ENCODE results near the gene SELENOI.

Gene SELENOI

GRCh38 chr2:26298638-26299393 lies 47.1 kb upstream of the SELENOI start:
- Histone ChIP-seq H2AK5ac (ENCODE audit: low read length, severe bottlenecking) (peak overlapping the region; percentile 67), H3K9ac (ENCODE audit: low read length) (peak overlapping the region; percentile 90), H3K9me3 (ENCODE audit: control insufficient read depth, low read length) (no peaks in the 10 kb centered on the region), H3K4ac (ENCODE audit: low read depth in 1 of 2, low read length in 2 of 2) (peak overlapping the region; percentile 71 to 79), H3K27ac (ENCODE audit: low read length, poor library complexity, severe bottlenecking) (peak overlapping the region; percentile 78), H3K79me1 (replicated peaks; ENCODE audit: low read length, poor library complexity, severe bottlenecking) (peaks cover 3% of the 10 kb centered on the region), H3K23ac (ENCODE audit: low read length in 2 of 2) (peak overlapping the region in 1 of 2 experiments; percentile 77), H3K4me1 (ENCODE audit: control insufficient read depth, insufficient read depth, low read depth, low read length) (peaks cover 14% of the 10 kb centered on the region), H3K36me3 (ENCODE audit: control insufficient read depth in 1 of 2, insufficient read depth in 2 of 2, low read depth in 1 of 2, low read length in 2 of 2) (no peaks in the 10 kb centered on the region), H4K91ac (ENCODE audit: low read length) (peak overlapping the region; percentile 88), H2AFZ (ENCODE audit: low read depth, low read length) (peak overlapping the region; percentile 93), H3K4me3 (ENCODE audit: insufficient read depth in 1 of 2, low read depth in 1 of 2, low read length in 2 of 2) (peak overlapping the region; percentile 47 to 82), H2BK5ac (ENCODE audit: low read depth, low read length, poor library complexity, severe bottlenecking) (no peak overlapping the region), H3K14ac (ENCODE audit: low read length in 2 of 2) (peak overlapping the region in 1 of 2 experiments; percentile 61), H2BK120ac (ENCODE audit: low read depth, low read length) (peak overlapping the region; percentile 80), H2BK12ac (ENCODE audit: low read length in 2 of 2) (peak overlapping the region; percentile 79 to 81), H4K8ac (ENCODE audit: low read length) (peak overlapping the region; percentile 98), H3K27me3 (ENCODE audit: control insufficient read depth in 1 of 2, insufficient read depth in 1 of 2, low read length in 2 of 2) (no peaks in the 10 kb centered on the region), H2BK15ac (ENCODE audit: low read depth, poor library complexity, severe bottlenecking) (peak overlapping the region; percentile 17), H3K4me2 (ENCODE audit: low read length, poor library complexity, severe bottlenecking) (peak overlapping the region; percentile 56), H3K18ac (ENCODE audit: low read depth in 1 of 2, low read length in 2 of 2) (peak overlapping the region; percentile 84 to 91)
- peak; percentile 72 for DNase-seq
- WGBS, result 11% methylated on average over 30 of the region's 30 CpGs

DNA sequence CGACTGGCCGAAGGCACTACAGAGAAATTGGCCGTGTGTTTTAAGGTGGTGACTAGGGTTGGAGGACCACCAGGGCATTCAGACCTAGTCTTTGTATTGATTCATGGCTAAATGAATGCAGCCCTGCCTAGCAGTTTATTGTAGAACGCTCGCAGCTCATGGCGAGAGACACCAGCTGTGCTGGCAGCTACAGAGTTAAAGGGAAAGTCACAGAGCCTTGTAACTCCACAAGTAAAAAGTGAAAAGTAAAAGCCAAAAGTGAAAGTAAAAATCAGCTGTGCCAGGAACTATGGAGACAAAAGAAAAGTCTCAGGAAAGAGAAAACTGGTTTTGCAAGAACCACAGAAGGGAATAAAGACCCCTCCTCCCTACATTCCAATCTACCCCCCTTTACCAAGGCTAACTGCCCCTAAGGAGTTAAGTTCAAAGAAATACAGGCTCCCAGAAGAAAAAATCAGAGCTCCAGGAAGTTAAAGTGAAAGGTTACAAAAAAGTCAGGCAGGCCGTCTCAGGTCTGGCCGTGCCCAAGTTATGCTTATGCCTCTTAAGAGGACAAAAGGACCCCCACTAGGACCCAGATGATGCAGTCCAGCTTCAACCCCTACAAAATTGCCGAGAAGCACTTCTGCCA lies 46.4 kb upstream of the SELENOI start:
- DNase-seq, result peak; percentile 85
- Histone ChIP-seq H3K4me1 (ENCODE audit: control insufficient read depth, insufficient read depth, low read depth, low read length) (peaks cover 14% of the 10 kb centered on the region), H2BK5ac (ENCODE audit: low read depth, low read length, poor library complexity, severe bottlenecking) (no peak overlapping the region), H4K8ac (ENCODE audit: low read length) (peak overlapping the region; percentile 47), H3K4me2 (ENCODE audit: low read length, poor library complexity, severe bottlenecking) (peak overlapping the region; percentile 56), H2BK15ac (ENCODE audit: low read depth, poor library complexity, severe bottlenecking) (no peak overlapping the region), H2BK12ac (ENCODE audit: low read length in 2 of 2) (peak overlapping the region in 1 of 2 experiments; percentile 71), H3K36me3 (ENCODE audit: control insufficient read depth in 1 of 2, insufficient read depth in 2 of 2, low read depth in 1 of 2, low read length in 2 of 2) (no peaks in the 10 kb centered on the region), H3K4ac (ENCODE audit: low read depth in 1 of 2, low read length in 2 of 2) (no peak overlapping the region), H3K79me1 (replicated peaks; ENCODE audit: low read length, poor library complexity, severe bottlenecking) (peaks cover 3% of the 10 kb centered on the region), H2AFZ (ENCODE audit: low read depth, low read length) (no peak overlapping the region), H4K91ac (ENCODE audit: low read length) (no peak overlapping the region), H3K27ac (ENCODE audit: low read length, poor library complexity, severe bottlenecking) (peak overlapping the region; percentile 78), H3K9me3 (ENCODE audit: control insufficient read depth, low read length) (no peaks in the 10 kb centered on the region), H2BK120ac (ENCODE audit: low read depth, low read length) (no peak overlapping the region), H3K4me3 (ENCODE audit: insufficient read depth in 1 of 2, low read depth in 1 of 2, low read length in 2 of 2) (peak overlapping the region in 1 of 2 experiments; percentile 82), H3K14ac (ENCODE audit: low read length in 2 of 2) (no peak overlapping the region), H3K23ac (ENCODE audit: low read length in 2 of 2) (no peak overlapping the region), H2AK5ac (ENCODE audit: low read length, severe bottlenecking) (no peak overlapping the region), H3K18ac (ENCODE audit: low read depth in 1 of 2, low read length in 2 of 2) (peak overlapping the region; percentile 67 to 87), H3K27me3 (ENCODE audit: control insufficient read depth in 1 of 2, insufficient read depth in 1 of 2, low read length in 2 of 2) (no peaks in the 10 kb centered on the region), H3K9ac (ENCODE audit: low read length) (peak overlapping the region; percentile 90)
- under 1% methylated on average over 8 of the region's 9 CpGs for WGBS

- Histone ChIP-seq H3K4me2 (ENCODE audit: low read length, poor library complexity, severe bottlenecking) (peak overlapping the region; percentile 60), H3K4ac (ENCODE audit: low read depth in 1 of 2, low read length in 2 of 2) (peak overlapping the region in 1 of 2 experiments; percentile 84), H2AK5ac (ENCODE audit: low read length, severe bottlenecking) (peak overlapping the region; percentile 37), H3K27me3 (ENCODE audit: control insufficient read depth in 1 of 2, insufficient read depth in 1 of 2, low read length in 2 of 2) (no peaks in the 10 kb centered on the region), H2BK12ac (ENCODE audit: low read length in 2 of 2) (peak overlapping the region in 1 of 2 experiments; percentile 57), H2BK120ac (ENCODE audit: low read depth, low read length) (no peak overlapping the region), H2BK15ac (ENCODE audit: low read depth, poor library complexity, severe bottlenecking) (no peak overlapping the region), H4K91ac (ENCODE audit: low read length) (peak overlapping the region; percentile 34), H3K9ac (ENCODE audit: low read length) (peak overlapping the region; percentile 90), H2BK5ac (ENCODE audit: low read depth, low read length, poor library complexity, severe bottlenecking) (no peak overlapping the region), H3K14ac (ENCODE audit: low read length in 2 of 2) (no peak overlapping the region), H3K18ac (ENCODE audit: low read depth in 1 of 2, low read length in 2 of 2) (peak overlapping the region; percentile 7 to 34), H3K36me3 (ENCODE audit: control insufficient read depth in 1 of 2, insufficient read depth in 2 of 2, low read depth in 1 of 2, low read length in 2 of 2) (no peaks in the 10 kb centered on the region), H3K4me3 (ENCODE audit: insufficient read depth in 1 of 2, low read depth in 1 of 2, low read length in 2 of 2) (peak overlapping the region in 1 of 2 experiments; percentile 82), H3K4me1 (ENCODE audit: control insufficient read depth, insufficient read depth, low read depth, low read length) (peaks cover 14% of the 10 kb centered on the region), H3K23ac (ENCODE audit: low read length in 2 of 2) (no peak overlapping the region), H3K79me1 (replicated peaks; ENCODE audit: low read length, poor library complexity, severe bottlenecking) (peaks cover 3% of the 10 kb centered on the region), H3K27ac (ENCODE audit: low read length, poor library complexity, severe bottlenecking) (peak overlapping the region; percentile 78), H4K8ac (ENCODE audit: low read length) (peak overlapping the region; percentile 85), H3K9me3 (ENCODE audit: control insufficient read depth, low read length) (no peaks in the 10 kb centered on the region), H2AFZ (ENCODE audit: low read depth, low read length) (no peak overlapping the region)
- DNase-seq, result peak; percentile 42
- WGBS, result 52% methylated on average over 20 of the region's 22 CpGs
These were observed 45.6 kb upstream of the SELENOI start for GRCh38 chr2:26300234-26300925.

- no peak overlapping the region for H3K9ac ChIP-seq (ENCODE audit: low read length)
- no peaks in the 10 kb centered on the region for H3K9me3 ChIP-seq (ENCODE audit: control insufficient read depth, low read length)
- no peak overlapping the region for H3K18ac ChIP-seq (ENCODE audit: low read depth in 1 of 2, low read length in 2 of 2)
- no peak overlapping the region for H4K91ac ChIP-seq (ENCODE audit: low read length)
- H2AFZ ChIP-seq (ENCODE audit: low read depth, low read length), result no peak overlapping the region
- no peak overlapping the region for H3K23ac ChIP-seq (ENCODE audit: low read length in 2 of 2)
- H3K27me3 ChIP-seq (ENCODE audit: control insufficient read depth in 1 of 2, insufficient read depth in 1 of 2, low read length in 2 of 2), result no peaks in the 10 kb centered on the region
- H3K79me1 ChIP-seq (replicated peaks; ENCODE audit: low read length, poor library complexity, severe bottlenecking), result peaks cover 3% of the 10 kb centered on the region
- H4K8ac ChIP-seq (ENCODE audit: low read length), result no peak overlapping the region
- H3K4me1 ChIP-seq (ENCODE audit: control insufficient read depth, insufficient read depth, low read depth, low read length), result peaks cover 14% of the 10 kb centered on the region
- no peak overlapping the region for H2BK120ac ChIP-seq (ENCODE audit: low read depth, low read length)
- H3K4me3 ChIP-seq (ENCODE audit: insufficient read depth in 1 of 2, low read depth in 1 of 2, low read length in 2 of 2), result no peak overlapping the region
- no peak overlapping the region for H2BK15ac ChIP-seq (ENCODE audit: low read depth, poor library complexity, severe bottlenecking)
- no peaks in the 10 kb centered on the region for H3K36me3 ChIP-seq (ENCODE audit: control insufficient read depth in 1 of 2, insufficient read depth in 2 of 2, low read depth in 1 of 2, low read length in 2 of 2)
- H3K27ac ChIP-seq (ENCODE audit: low read length, poor library complexity, severe bottlenecking), result no peak overlapping the region
- no peak overlapping the region for H3K4ac ChIP-seq (ENCODE audit: low read depth in 1 of 2, low read length in 2 of 2)
- H2AK5ac ChIP-seq (ENCODE audit: low read length, severe bottlenecking), result no peak overlapping the region
- no peak for DNase-seq
- H3K14ac ChIP-seq (ENCODE audit: low read length in 2 of 2), result no peak overlapping the region
- no peak overlapping the region for H3K4me2 ChIP-seq (ENCODE audit: low read length, poor library complexity, severe bottlenecking)
- no peak overlapping the region for H2BK12ac ChIP-seq (ENCODE audit: low read length in 2 of 2)
- no peak overlapping the region for H2BK5ac ChIP-seq (ENCODE audit: low read depth, low read length, poor library complexity, severe bottlenecking)
- 89% methylated on average over 6 of the region's 6 CpGs for WGBS
These were observed 43.1 kb upstream of the SELENOI start for GRCh38 chr2:26302846-26303245.

Data from mesenchymal stem cell (in vitro differentiated cells and primary cell).